ENCODE data around the gene RAB28.

- TF ChIP-seq EZH2phosphoT487 (IDR thresholded peaks at IDR 0.05; ENCODE audit: borderline replicate concordance, low read length) (no peak), EZH2 (IDR thresholded peaks at IDR 0.05; ENCODE audit: low read length, unreplicated experiment) (no peak)
Observed at GRCh38 chr4:13504374-13504773, 20.2 kb upstream of the RAB28 start.
